ENCODE data around the gene PDF. TPM values are rescaled to one million over a fixed set of nuclear protein-coding genes. Genes with fewer than 3 reads are reported as not detected.

The PDF gene
- total and polyA plus RNA-seq, 5 experiments from 2014 or later, result 12.3 to 17.2 (median 15.1) TPM

DNA sequence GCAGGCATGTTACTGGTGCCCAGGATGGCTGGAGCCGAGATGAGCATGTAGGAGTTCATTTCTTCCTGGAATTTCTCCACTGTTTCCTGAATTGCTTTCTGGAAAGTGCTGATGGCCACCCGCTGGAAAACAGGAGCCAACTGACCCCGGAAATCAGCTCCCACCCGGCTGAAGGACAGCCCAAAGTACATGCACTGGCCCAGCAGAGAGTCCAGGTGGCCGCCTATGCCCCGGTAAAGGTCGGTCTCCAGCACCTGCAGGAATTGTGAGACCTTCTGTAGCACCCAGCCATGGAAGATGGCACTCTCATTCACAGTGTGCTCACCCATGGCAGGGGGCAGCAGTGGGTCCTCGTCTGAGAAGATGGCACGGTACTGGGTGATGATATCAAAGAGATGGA lies 4.3 kb upstream of the PDF start:
- H3K4me1 Mint-ChIP-seq, result peaks cover 10 to 60% (median 41%) of the 10 kb centered on the region in 4 donors
- no peak overlapping the region for H3K4me3 Mint-ChIP-seq
- DNase-seq (no peak), ATAC-seq (no peak)
- H3K27me3 Mint-ChIP-seq, result no peaks in the 10 kb centered on the region
- H3K9me3 Mint-ChIP-seq, result no peaks in the 10 kb centered on the region
- POLR2A ChIA-PET, result interaction anchor here (0.6 to 1.4 kb wide), 2 partner anchors 11 to 257 kb away, joined by 3 to 4 read pairs; no protein-coding TSS in a partner anchor
- H3K27ac Mint-ChIP-seq, result peak overlapping the region in 1 of 10 donors; percentile 20
- H3K36me3 Mint-ChIP-seq, result peaks cover 4 to 49% (median 4%) of the 10 kb centered on the region in 3 donors

DNA sequence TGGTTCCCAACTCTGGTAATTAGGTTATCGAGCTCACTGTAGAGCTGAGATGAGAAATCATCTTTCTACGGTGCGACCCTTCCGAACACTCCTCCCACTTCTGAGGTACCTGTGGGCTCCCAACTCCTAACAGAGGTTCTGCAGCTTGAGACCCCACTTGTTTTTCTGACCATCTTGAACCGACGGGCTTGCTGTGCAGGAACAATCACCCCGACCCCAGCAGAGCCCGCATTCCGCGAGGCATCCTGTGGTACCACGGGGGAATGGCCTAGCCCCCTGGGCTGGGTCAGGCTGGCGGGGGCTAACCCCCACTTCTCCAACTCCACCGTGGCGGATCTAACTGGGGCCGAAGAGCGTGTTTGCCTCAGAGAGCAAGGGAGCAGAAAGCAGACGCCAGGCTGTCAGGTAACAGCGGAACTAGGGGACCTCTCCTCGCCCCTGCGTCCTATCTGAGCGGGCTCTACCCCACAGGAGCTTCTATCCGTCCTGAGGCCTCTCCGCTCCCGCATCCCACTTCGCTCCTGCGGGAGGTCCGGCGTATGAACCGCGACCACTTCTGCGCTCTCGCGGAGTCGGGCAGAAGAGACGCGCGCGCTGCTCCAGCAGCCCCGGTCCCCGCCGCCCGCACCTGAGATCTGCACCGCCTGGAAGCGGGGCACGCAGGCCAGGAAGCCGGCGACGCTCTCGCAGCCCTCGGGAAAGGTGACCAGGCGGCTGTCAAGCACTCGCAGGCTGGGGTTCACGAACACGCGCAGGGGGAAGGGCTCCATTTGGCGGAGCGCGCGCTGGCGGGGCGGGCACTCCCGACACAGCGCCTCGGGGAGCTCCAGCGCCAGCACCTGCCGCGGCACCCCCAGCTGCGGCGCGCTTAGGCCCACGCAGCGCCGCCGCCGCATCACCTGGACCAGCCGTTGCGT lies 761 bp downstream of the PDF start:
- Mint-ChIP-seq H3K4me1 (peaks cover 9 to 57% (median 46%) of the 10 kb centered on the region in 4 donors), H3K4me3 (peak overlapping the region; percentile 70 to 87 (median 76)), H3K9me3 (no peaks in the 10 kb centered on the region), H3K27ac (peak overlapping the region in 9 of 10 donors; percentile 14 to 87 (median 51)), H3K27me3 (no peaks in the 10 kb centered on the region), H3K36me3 (peaks cover 0 to 56% (median 2%) of the 10 kb centered on the region in 3 donors)
- POLR2A ChIA-PET, result interaction anchor here (0.5 to 5.8 kb wide), 10 partner anchors 8 to 151 kb away, joined by 3 to 47 read pairs (median 7); partner anchors contain the start of genes COG8, NIP7, SNTB2 and TERF2
- ATAC-seq, result peak in 1 of 2 donors; percentile 67
- DNase-seq, result peak in 5 of 10 donors; percentile 22 to 46 (median 38)

DNA sequence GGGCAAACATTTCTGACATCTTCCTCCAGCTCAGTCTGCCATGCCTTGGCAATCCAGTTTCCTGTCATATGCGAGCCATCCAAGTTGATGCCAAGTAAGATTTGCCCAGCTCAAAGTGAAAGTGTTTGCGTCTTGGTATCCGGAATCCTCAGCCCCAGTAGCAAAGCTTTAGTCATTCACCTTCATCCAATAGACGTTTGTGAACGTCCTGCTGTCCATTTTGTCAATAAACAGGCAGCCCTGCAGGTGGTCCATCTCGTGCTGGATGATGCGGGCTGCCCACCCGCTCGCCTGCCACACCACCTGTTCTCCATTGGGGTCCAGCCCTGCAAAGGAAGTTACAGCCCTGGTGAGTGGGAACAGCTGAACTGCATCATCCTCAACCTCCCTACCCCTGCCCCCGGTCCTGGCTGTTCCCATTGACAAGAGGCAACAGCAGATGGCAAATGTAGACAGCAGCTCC lies 1.5 kb downstream of the PDF start:
- Mint-ChIP-seq H3K9me3 (no peaks in the 10 kb centered on the region), H3K36me3 (peaks cover 0 to 57% (median 2%) of the 10 kb centered on the region in 3 donors), H3K27me3 (no peaks in the 10 kb centered on the region), H3K4me1 (peaks cover 10 to 58% (median 48%) of the 10 kb centered on the region in 4 donors), H3K27ac (peak overlapping the region in 9 of 10 donors; percentile 19 to 82 (median 51)), H3K4me3 (peak overlapping the region; percentile 70 to 87 (median 76))
- ATAC-seq (no peak), DNase-seq (no peak)
- POLR2A ChIA-PET, result interaction anchor here (0.5 to 5.8 kb wide), 9 partner anchors 8 to 150 kb away, joined by 4 to 47 read pairs (median 9); partner anchors contain the start of genes COG8, NIP7, SNTB2 and TERF2

DNA sequence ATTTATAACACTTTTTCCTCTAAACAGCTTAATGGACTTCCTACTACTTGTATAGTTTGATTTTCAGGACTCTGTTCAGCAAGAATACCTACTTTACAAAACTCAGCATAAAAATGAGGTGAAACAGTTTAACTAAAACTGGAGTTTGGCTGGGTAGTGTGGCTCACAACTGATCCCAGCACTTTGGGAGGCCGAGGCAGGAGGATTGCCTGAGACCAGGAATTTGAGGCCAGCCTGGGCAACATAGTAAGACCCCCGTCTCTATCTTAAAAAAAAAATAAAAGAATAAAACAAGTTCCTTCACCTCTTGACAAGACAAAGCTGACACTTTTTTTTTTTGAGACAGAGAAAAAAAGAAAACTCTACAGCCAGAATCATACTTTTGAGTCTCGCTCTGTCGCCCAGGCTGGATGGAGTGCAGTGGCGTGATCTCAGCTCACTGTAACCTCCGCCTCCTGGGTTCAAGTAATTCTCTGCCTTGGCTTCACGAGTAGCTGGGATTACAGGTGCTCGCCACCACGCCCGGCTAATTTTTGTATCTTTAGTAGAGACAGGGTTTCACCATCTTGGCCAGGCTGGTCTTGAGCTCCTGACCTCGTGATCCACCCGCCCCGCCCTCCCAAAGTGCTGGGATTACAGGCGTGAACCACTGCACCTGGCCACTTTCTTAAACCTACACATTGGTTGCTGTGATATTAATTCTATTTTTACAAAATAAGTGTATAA lies 2.6 kb downstream of the PDF start:
- Mint-ChIP-seq H3K4me3 (peak overlapping the region in 8 of 10 donors; percentile 8 to 87 (median 69)), H3K36me3 (peaks cover 0 to 60% (median 2%) of the 10 kb centered on the region in 3 donors), H3K27me3 (no peaks in the 10 kb centered on the region), H3K9me3 (no peaks in the 10 kb centered on the region), H3K27ac (peak overlapping the region in 7 of 10 donors; percentile 20 to 66 (median 50)), H3K4me1 (peaks cover 10 to 51% (median 46%) of the 10 kb centered on the region in 4 donors)
- DNase-seq (no peak), ATAC-seq (no peak)
- POLR2A ChIA-PET, result interaction anchor here (2.3 to 5.8 kb wide), 3 partner anchors 9 to 12 kb away, joined by 9 to 47 read pairs (median 31); partner anchors contain the start of genes COG8 and NIP7

DNA sequence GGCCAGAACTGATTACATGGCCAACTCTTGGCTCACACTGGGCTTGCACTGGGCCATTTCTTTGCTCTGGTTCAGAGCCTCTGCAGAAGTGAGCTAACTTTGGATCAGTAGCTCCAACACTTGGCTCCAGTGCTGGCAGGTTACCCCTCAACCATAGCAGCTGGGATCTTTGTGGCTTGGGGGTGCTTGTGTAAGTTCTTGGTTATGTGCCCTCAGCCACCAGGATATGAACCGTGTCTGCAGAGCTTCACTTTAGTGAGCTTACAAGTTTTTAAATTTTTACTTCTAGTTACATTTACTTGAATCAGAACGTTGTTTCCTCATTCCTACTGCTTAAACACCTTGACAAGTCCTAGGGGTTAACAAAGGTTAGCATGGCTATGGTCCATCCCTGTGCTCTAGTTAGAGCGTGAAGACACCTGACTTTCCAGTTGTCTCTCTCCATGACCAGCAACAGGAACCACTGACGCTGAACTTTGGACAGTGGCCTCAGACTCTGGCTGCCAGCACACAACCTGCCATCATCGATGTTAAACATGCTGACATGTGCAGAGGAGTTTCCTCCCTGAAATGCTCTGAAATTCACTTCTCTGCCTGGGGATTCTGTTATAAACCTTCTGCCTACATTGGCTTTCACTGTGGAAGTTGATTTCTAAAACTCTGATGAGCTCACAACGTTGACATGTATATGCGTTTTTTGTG lies 4.1 kb downstream of the PDF start:
- Mint-ChIP-seq H3K9me3 (no peaks in the 10 kb centered on the region), H3K4me1 (peaks cover 13 to 55% (median 48%) of the 10 kb centered on the region in 4 donors)
- ATAC-seq, result no peak

DNA sequence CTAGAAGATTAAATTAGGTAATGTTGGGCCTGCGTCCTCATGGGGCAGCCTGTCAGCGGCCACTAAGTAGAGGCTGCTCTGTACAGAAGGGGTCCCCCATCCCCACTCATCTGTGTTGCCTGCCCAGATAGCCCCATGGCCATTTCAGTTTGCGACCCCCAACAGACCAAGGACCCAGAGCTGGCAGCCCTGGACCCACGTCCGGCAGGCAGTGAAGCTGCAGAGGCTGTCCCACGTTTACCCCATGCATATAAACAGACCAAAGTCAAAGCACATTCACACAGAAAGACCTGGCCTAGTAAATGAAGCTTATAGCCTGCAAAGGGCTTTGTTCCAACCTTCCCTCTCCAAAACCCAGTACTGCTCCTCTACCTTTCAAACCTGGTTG lies 4.6 kb downstream of the PDF start:
- Mint-ChIP-seq H3K27ac (peak overlapping the region in 6 of 10 donors; percentile 11 to 63 (median 54)), H3K36me3 (peaks cover 0 to 69% (median 5%) of the 10 kb centered on the region in 3 donors), H3K9me3 (no peaks in the 10 kb centered on the region), H3K27me3 (no peaks in the 10 kb centered on the region), H3K4me3 (peak overlapping the region in 6 of 10 donors; percentile 12 to 34 (median 26)), H3K4me1 (peaks cover 13 to 56% (median 48%) of the 10 kb centered on the region in 4 donors)
- DNase-seq (no peak), ATAC-seq (no peak)
- POLR2A ChIA-PET, result interaction anchor here (0.8 to 5.8 kb wide), 4 partner anchors 9 to 15 kb away, joined by 4 to 31 read pairs (median 4); no protein-coding TSS in a partner anchor

More for the DNA sequence above, 4.1 kb downstream of the PDF start:
- POLR2A ChIA-PET, result interaction anchor here (0.8 to 5.8 kb wide), 5 partner anchors 9 to 14 kb away, joined by 4 to 31 read pairs (median 5); no protein-coding TSS in a partner anchor
- no peak for DNase-seq
- Mint-ChIP-seq H3K36me3 (peaks cover 0 to 64% (median 2%) of the 10 kb centered on the region in 3 donors), H3K27ac (peak overlapping the region in 8 of 10 donors; percentile 16 to 80 (median 61)), H3K4me3 (peak overlapping the region in 8 of 10 donors; percentile 19 to 68 (median 30)), H3K27me3 (no peaks in the 10 kb centered on the region)

DNA sequence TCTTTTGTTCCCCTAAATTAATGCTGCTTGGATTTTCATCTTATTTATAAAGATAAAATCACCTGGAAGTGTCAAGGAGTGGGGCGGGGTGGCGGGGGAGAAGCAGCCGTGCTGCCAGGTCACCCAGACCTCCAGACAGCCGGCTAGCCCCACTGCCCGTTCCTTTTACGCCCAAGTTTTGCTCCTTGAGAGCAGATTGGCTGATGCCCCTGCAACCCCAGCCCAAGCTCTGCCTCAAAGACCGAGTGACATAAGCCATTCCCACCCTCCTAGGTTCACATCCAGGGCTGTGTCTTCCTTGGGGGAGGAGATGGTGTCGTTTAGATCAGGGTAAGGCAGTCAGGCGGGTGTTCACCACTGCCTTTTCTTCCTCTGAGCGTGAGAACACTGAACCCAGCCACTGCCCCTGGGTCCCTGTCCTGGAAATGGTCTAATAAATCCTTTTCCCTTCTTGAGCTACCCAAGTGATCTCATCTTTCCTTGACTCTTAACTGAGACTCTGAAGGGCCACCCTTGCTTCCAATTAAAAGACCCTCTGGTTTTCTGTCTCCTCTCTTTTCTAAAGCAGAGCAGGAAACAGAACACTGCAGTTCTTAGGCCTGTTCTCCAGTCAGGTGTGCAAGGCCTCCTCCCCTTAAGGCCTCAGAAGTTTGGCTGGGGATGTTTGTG lies 5.7 kb downstream of the PDF start:
- Mint-ChIP-seq H3K36me3 (peaks cover 0 to 73% (median 6%) of the 10 kb centered on the region in 3 donors), H3K9me3 (no peaks in the 10 kb centered on the region), H3K4me3 (peak overlapping the region in 1 of 10 donors; percentile 7), H3K27ac (peak overlapping the region in 6 of 10 donors; percentile 5 to 83 (median 44)), H3K4me1 (peaks cover 13 to 54% (median 47%) of the 10 kb centered on the region in 4 donors), H3K27me3 (no peaks in the 10 kb centered on the region)
- DNase-seq (no peak), ATAC-seq (no peak)
- POLR2A ChIA-PET, result interaction anchor here (1.8 kb wide), 1 partner anchor 12 kb away, joined by 5 read pairs; no protein-coding TSS in a partner anchor

DNA sequence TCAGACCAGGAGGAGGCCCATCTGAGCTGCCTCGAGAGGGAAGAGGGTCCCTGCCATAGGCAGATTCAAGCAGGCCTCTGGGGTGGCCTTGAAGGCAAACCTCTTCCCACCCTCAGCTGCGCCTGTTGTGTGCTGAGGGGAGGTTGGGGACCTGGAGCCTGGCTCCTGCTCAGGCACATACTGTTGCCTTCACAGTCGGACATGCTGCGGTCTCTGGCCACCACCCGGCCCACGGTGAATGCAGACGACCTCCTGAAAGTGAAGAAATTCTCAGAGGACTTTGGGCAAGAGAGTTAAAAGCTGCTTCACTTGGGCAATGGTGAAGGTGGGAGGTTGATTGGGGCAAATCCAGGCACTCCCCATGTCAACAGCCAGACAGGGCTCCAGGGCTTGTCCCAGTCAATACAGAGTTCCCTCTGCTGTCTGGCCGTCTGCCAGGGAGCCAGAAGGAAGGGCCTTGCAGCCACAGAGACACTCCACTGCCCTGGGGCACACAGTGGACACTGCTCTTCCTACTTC lies 6.3 kb downstream of the PDF start:
- POLR2A ChIA-PET, result interaction anchor here (1.4 to 1.8 kb wide), 2 partner anchors 10 to 11 kb away, joined by 3 to 5 read pairs; no protein-coding TSS in a partner anchor
- no peaks in the 10 kb centered on the region for H3K27me3 Mint-ChIP-seq
- peaks cover 0 to 80% (median 10%) of the 10 kb centered on the region in 3 donors for H3K36me3 Mint-ChIP-seq
- DNase-seq (no peak), ATAC-seq (no peak)
- H3K9me3 Mint-ChIP-seq, result no peaks in the 10 kb centered on the region
- no peak overlapping the region for H3K4me3 Mint-ChIP-seq
- H3K27ac Mint-ChIP-seq, result peak overlapping the region in 1 of 10 donors; percentile 53
- H3K4me1 Mint-ChIP-seq, result peaks cover 15 to 53% (median 42%) of the 10 kb centered on the region in 4 donors

DNA sequence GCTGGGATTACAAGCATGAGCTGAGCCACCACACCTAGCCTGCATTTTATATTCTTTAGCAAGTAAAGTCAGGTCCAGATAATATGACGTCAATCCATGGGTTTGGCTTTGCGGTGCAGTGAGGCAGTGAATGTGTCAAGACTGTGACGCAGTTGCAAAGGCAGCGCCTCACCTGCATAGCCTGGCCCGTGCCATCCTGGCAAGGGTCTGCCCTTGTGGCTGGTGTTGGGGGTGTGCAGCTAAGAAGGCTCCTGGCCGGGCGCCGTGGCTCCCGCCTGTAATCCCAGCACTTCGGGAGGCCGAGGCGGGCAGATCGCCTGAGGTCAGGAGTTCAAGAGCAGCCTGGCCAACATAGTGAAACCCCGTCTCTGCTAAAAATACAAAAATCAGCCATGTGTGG lies 7.0 kb downstream of the PDF start:
- no peaks in the 10 kb centered on the region for H3K9me3 Mint-ChIP-seq
- POLR2A ChIA-PET, result interaction anchor here (0.6 to 1.8 kb wide), 4 partner anchors 10 to 145 kb away, joined by 3 to 7 read pairs (median 4); no protein-coding TSS in a partner anchor

DNA sequence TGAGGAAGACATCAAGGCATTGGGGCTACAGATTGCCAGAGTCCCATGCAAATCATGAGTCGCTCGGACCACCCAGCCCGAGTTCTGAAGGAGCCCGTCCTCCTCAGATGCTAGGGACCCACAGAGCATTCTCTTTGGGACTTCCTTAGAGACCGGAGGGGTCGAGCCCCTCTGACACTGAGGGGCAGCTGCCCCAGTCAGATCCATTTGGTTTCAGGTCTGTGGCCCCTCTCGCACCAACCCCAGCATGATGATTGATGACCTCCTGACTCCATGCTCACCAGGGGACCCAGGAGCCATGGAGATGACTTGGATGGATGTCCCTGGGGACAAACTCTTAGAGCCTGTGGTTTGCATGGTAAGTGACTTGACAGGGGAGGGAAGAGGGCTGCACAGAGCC lies 8.0 kb downstream of the PDF start:
- DNase-seq (no peak), ATAC-seq (no peak)
- Mint-ChIP-seq H3K9me3 (no peaks in the 10 kb centered on the region), H3K4me1 (peaks cover 12 to 44% (median 28%) of the 10 kb centered on the region in 4 donors), H3K4me3 (no peak overlapping the region), H3K27ac (peak overlapping the region in 1 of 10 donors; percentile 62), H3K27me3 (no peaks in the 10 kb centered on the region), H3K36me3 (peaks cover 0 to 84% (median 10%) of the 10 kb centered on the region in 3 donors)
- POLR2A ChIA-PET, result no interaction called here

More for the DNA sequence above, 7.0 kb downstream of the PDF start:
- Mint-ChIP-seq H3K4me3 (no peak overlapping the region), H3K4me1 (peaks cover 14 to 48% (median 36%) of the 10 kb centered on the region in 4 donors), H3K27me3 (no peaks in the 10 kb centered on the region), H3K27ac (peak overlapping the region in 1 of 10 donors; percentile 88), H3K36me3 (peaks cover 0 to 85% (median 10%) of the 10 kb centered on the region in 3 donors)
- DNase-seq (no peak), ATAC-seq (no peak)
